ENCODE results near the gene MLLT3. TPM values are rescaled to one million over a fixed set of nuclear protein-coding genes. Genes with fewer than 3 reads are reported as not detected.

Gene MLLT3
- total and polyA plus RNA-seq, 2 donors (not counting 1 experiment from before 2014, with no cell fraction given) = 37.3 to 43.8 TPM

DNA sequence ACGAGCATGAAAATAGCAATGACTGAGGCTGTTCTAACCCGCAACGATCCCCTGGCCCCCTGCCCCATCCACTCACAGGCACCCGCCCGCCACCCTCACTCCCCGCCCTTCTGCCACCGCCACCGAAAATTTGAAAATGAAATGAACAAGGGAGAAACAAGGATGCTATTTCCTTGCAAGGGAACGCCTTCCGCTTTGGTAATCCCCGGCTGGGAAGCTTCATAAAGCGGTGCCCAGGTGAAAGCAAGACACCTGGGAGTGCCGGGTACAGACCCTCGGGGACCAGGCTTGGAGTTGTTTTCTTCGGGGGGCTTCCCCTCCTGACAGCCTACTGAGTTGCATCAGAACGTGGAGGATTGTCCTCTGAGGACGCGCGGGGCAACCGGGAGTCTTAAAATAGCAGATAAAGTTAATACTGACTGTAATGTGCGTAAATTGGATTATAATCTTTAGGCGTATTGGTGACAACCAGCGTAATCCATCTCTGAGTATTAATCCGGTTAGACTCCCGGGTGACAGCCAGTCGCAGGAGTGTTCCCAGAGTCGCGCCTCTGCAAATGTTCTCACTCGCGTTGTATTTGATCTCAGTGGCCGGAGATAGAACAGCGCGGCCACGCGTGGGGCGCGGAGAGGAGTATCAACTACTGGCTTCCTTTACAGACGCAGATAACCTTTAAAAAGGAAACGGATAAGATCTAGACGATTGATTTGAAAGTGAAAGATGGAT lies 885 bp upstream of the MLLT3 start:
- H3K27me3 ChIP-seq (ENCODE audit: control insufficient read depth, insufficient read depth, low read length) = no peaks in the 10 kb centered on the region
- peak overlapping the region; percentile 54 for H2AFZ ChIP-seq (ENCODE audit: low read length)
- peak in 1 of 2 donors; percentile 2 for DNase-seq (ENCODE audit: low read depth in 2 of 2)
- peak overlapping the region; percentile 73 for H3K27ac ChIP-seq (ENCODE audit: insufficient read depth, low read length)
- H3K9ac ChIP-seq (ENCODE audit: insufficient read depth, low read length) = no peak overlapping the region
- H3K4me2 ChIP-seq (ENCODE audit: extremely low read depth, insufficient read depth, low read length) = peak overlapping the region; percentile 80
- no peak for TF ChIP-seq EZH2 (IDR thresholded peaks at IDR 0.05; ENCODE audit: low read length, missing control alignments)
- TF ChIP-seq, protein P1, sequence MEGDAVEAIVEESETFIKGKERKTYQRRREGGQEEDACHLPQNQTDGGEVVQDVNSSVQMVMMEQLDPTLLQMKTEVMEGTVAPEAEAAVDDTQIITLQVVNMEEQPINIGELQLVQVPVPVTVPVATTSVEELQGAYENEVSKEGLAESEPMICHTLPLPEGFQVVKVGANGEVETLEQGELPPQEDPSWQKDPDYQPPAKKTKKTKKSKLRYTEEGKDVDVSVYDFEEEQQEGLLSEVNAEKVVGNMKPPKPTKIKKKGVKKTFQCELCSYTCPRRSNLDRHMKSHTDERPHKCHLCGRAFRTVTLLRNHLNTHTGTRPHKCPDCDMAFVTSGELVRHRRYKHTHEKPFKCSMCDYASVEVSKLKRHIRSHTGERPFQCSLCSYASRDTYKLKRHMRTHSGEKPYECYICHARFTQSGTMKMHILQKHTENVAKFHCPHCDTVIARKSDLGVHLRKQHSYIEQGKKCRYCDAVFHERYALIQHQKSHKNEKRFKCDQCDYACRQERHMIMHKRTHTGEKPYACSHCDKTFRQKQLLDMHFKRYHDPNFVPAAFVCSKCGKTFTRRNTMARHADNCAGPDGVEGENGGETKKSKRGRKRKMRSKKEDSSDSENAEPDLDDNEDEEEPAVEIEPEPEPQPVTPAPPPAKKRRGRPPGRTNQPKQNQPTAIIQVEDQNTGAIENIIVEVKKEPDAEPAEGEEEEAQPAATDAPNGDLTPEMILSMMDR (conservative IDR thresholded peaks at IDR 0.05 in 1 of 2, IDR thresholded peaks at IDR 0.05 in 1 of 2; ENCODE audit: low read depth in 1 of 2, low read length in 2 of 2) = no peak
- no peaks in the 10 kb centered on the region for H3K9me3 ChIP-seq (ENCODE audit: control insufficient read depth, insufficient read depth, low read depth, low read length)
- H3K36me3 ChIP-seq (ENCODE audit: control insufficient read depth, insufficient read depth, low read length) = no peaks in the 10 kb centered on the region
- H3K4me3 ChIP-seq (replicated peaks in 1 of 4; ENCODE audit: control extremely low read depth in 1 of 4, insufficient read depth in 1 of 4, low read depth in 3 of 4, low read length in 4 of 4) = peak overlapping the region; percentile 89 to 97 (median 92)
- no peaks in the 10 kb centered on the region for H4K20me1 ChIP-seq (ENCODE audit: control insufficient read depth, extremely low read depth, insufficient read depth, low read length)
- peaks cover 8% of the 10 kb centered on the region for H3K4me1 ChIP-seq (ENCODE audit: control insufficient read depth, extremely low read depth, insufficient read depth, low read length)
- peaks cover 23% of the 10 kb centered on the region for H3K79me2 ChIP-seq (ENCODE audit: control insufficient read depth, insufficient read depth, low read length)

DNA sequence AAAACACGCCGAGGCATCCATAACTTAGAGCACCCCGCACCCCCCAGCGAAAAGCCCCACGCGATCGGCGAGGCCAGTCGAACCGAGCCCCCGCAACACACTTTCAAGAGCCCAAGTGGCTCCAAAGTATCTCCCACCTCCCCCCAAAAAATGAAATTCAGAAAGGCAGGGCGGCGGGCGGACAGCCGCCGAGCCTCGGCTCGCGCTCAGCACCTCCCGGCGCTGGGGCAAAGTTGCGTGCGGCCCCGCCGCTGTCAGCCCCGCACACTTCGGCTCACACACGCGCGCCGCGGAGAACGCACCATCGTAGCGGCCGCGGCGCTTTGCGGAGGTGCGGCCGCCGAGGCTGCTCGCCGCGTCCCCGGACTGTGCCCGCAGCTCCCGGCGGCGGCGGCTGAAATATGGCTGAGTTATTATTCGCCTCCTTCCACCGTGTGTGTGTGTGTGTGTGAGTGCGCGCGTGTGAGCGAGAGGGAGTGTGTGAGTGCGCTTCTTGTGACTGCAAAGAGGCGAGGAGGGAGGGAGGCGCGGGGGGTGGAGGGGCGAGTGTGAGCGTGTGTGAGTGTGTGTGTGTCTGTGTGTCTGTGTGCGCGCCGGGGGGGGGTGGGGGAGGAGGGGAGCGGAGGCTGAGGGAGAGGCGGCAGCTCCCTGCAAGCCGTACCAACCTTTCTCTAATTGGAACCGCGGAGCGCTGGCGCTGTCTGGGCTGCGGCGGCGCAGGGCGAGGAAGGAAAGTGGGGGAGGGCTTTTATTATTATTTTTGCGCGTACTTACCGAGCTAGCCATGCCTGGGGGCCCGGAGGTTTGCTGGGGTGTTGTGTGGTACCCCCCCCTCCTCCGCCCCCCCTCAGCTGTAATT lies 599 bp downstream of the MLLT3 start:
- H2AFZ ChIP-seq (ENCODE audit: low read length) = peak overlapping the region; percentile 79
- H3K4me2 ChIP-seq (ENCODE audit: extremely low read depth, insufficient read depth, low read length) = peak overlapping the region; percentile 96
- peaks cover 8% of the 10 kb centered on the region for H3K4me1 ChIP-seq (ENCODE audit: control insufficient read depth, extremely low read depth, insufficient read depth, low read length)
- H3K9ac ChIP-seq (ENCODE audit: insufficient read depth, low read length) = peak overlapping the region; percentile 79
- TF ChIP-seq EZH2 (IDR thresholded peaks at IDR 0.05; ENCODE audit: low read length, missing control alignments) = no peak
- TF ChIP-seq, protein P1 (conservative IDR thresholded peaks at IDR 0.05 in 1 of 2, IDR thresholded peaks at IDR 0.05 in 1 of 2; ENCODE audit: low read depth in 1 of 2, low read length in 2 of 2) = no peak
- peaks cover 30% of the 10 kb centered on the region for H3K79me2 ChIP-seq (ENCODE audit: control insufficient read depth, insufficient read depth, low read length)
- no peaks in the 10 kb centered on the region for H3K9me3 ChIP-seq (ENCODE audit: control insufficient read depth, insufficient read depth, low read depth, low read length)
- H3K27ac ChIP-seq (ENCODE audit: insufficient read depth, low read length) = peak overlapping the region; percentile 73
- H3K36me3 ChIP-seq (ENCODE audit: control insufficient read depth, insufficient read depth, low read length) = no peaks in the 10 kb centered on the region
- peak overlapping the region; percentile 89 to 97 (median 92) for H3K4me3 ChIP-seq (replicated peaks in 1 of 4; ENCODE audit: control extremely low read depth in 1 of 4, insufficient read depth in 1 of 4, low read depth in 3 of 4, low read length in 4 of 4)
- H4K20me1 ChIP-seq (ENCODE audit: control insufficient read depth, extremely low read depth, insufficient read depth, low read length) = no peaks in the 10 kb centered on the region
- H3K27me3 ChIP-seq (ENCODE audit: control insufficient read depth, insufficient read depth, low read length) = no peaks in the 10 kb centered on the region
- peak; percentile 78 to 87 for DNase-seq (ENCODE audit: low read depth in 2 of 2)
